GM12872 (cell line): ENCODE results near the gene APBB2.

Experiments used
- CTCF ChIP-seq: IDR thresholded peaks from 3 replicates; pipeline ENCODE4 v1.5.1; 2011; ENCODE audit warnings: low read depth, mild to moderate bottlenecking, low read length, moderate library complexity; ENCODE audit not compliant: insufficient read depth

Gene APBB2

GRCh38 chr4:41104155-41104554, 110.2 kb downstream of the APBB2 start:
- no peak for TF ChIP-seq CTCF

DNA sequence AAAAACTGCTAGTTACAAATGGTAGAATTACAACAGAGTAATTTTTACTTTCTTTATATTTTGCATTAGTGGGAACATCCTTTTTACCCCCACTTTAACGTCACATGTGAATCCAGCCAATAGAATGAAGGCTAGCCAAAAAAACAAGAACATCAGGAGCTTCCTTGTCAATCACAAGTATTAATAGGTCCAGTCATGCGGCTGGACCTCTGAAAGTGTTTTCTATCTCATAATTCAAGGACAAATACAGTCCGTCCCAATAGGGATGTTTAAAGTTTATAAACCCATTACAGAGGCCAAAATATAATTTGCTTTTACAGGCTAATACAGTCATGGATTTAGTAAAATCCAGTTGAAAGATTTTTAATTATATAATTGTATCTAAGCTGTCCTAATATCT, 110.7 kb downstream of the APBB2 start:
- TF ChIP-seq CTCF = no peak

GRCh38 chr4:41102414-41103092, 111.8 kb downstream of the APBB2 start:
- no peak for TF ChIP-seq CTCF

- no peak for TF ChIP-seq CTCF
Measured at GRCh38 chr4:41098093-41099048, 116.0 kb downstream of the APBB2 start.

DNA sequence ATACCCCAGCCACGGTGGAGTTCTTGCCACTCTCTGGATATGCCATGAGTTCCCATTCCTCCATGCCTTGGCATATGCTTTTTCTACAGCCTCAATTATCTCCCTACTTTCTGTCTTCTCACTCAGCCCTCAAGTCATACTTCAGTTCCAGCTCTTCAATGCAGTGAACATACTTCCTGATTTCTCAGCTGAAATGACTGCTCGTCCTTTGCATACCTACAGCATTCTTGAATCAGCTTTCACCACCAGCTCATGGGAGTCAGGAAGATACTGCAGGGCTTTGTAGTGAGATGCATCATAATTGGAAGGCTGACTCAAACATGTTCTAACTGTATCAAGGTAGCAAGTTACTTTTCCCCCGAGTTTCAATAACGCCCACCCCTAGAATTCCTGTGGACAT, 118.4 kb downstream of the APBB2 start:
- no peak for TF ChIP-seq CTCF

- no peak for TF ChIP-seq CTCF
Measured at GRCh38 chr4:41095192-41095872, 119.0 kb downstream of the APBB2 start.

- no peak for TF ChIP-seq CTCF
Measured at GRCh38 chr4:41092128-41092527, 122.2 kb downstream of the APBB2 start.
